Measurements from ENCODE around the gene UROC1. TPM values are rescaled to one million over a fixed set of nuclear protein-coding genes. Genes with fewer than 3 reads are reported as not detected.

Gene UROC1
- total RNA-seq, 1 donor: not detected

GRCh38 chr3:126478581-126479310 is 38.8 kb downstream of the UROC1 start:
- Histone ChIP-seq H3K27ac (ENCODE audit: low read depth, low read length) (no peak overlapping the region), H3K4me1 (ENCODE audit: insufficient read depth, low read length) (peaks cover 8% of the 10 kb centered on the region), H3K4me2 (ENCODE audit: insufficient read depth, low read length) (no peak overlapping the region), H3K36me3 (ENCODE audit: insufficient read depth, low read length) (no peaks in the 10 kb centered on the region), H3K79me2 (ENCODE audit: insufficient read depth, low read length) (peaks cover 12% of the 10 kb centered on the region), H4K20me1 (ENCODE audit: insufficient read depth, low read length) (peaks cover 11% of the 10 kb centered on the region), H3K9me3 (ENCODE audit: low read depth, low read length) (no peaks in the 10 kb centered on the region), H3K27me3 (ENCODE audit: insufficient read depth, low read length) (no peaks in the 10 kb centered on the region), H3K4me3 (ENCODE audit: insufficient read depth, low read length) (no peak overlapping the region), H2AFZ (ENCODE audit: low read length) (no peak overlapping the region)
- peak; percentile 58 for DNase-seq (ENCODE audit: insufficient read length, low spot score, missing footprints)
- TF ChIP-seq CTCF (IDR thresholded peaks at IDR 0.05; ENCODE audit: extremely low read depth, low read depth, low read length): no peak

GRCh38 chr3:126477061-126477380 is 40.6 kb downstream of the UROC1 start:
- no peaks in the 10 kb centered on the region for H3K9me3 ChIP-seq (ENCODE audit: low read depth, low read length)
- H3K27me3 ChIP-seq (ENCODE audit: insufficient read depth, low read length): no peaks in the 10 kb centered on the region
- peaks cover 25% of the 10 kb centered on the region for H3K4me1 ChIP-seq (ENCODE audit: insufficient read depth, low read length)
- DNase-seq (ENCODE audit: insufficient read length, low spot score, missing footprints): no peak
- no peak for TF ChIP-seq CTCF (IDR thresholded peaks at IDR 0.05; ENCODE audit: extremely low read depth, low read depth, low read length)
- H3K27ac ChIP-seq (ENCODE audit: low read depth, low read length): no peak overlapping the region
- peaks cover 30% of the 10 kb centered on the region for H3K79me2 ChIP-seq (ENCODE audit: insufficient read depth, low read length)
- peaks cover 28% of the 10 kb centered on the region for H4K20me1 ChIP-seq (ENCODE audit: insufficient read depth, low read length)
- no peak overlapping the region for H3K4me2 ChIP-seq (ENCODE audit: insufficient read depth, low read length)
- no peaks in the 10 kb centered on the region for H3K36me3 ChIP-seq (ENCODE audit: insufficient read depth, low read length)
- no peak overlapping the region for H3K4me3 ChIP-seq (ENCODE audit: insufficient read depth, low read length)
- peak overlapping the region; percentile 47 for H2AFZ ChIP-seq (ENCODE audit: low read length)

GRCh38 chr3:126476166-126477060 is 41.2 kb downstream of the UROC1 start:
- TF ChIP-seq CTCF (IDR thresholded peaks at IDR 0.05; ENCODE audit: extremely low read depth, low read depth, low read length): no peak
- H3K4me1 ChIP-seq (ENCODE audit: insufficient read depth, low read length): peaks cover 28% of the 10 kb centered on the region
- H3K4me3 ChIP-seq (ENCODE audit: insufficient read depth, low read length): peak overlapping the region; percentile 85
- H4K20me1 ChIP-seq (ENCODE audit: insufficient read depth, low read length): peaks cover 33% of the 10 kb centered on the region
- peaks cover 2% of the 10 kb centered on the region for H3K36me3 ChIP-seq (ENCODE audit: insufficient read depth, low read length)
- H3K79me2 ChIP-seq (ENCODE audit: insufficient read depth, low read length): peaks cover 36% of the 10 kb centered on the region
- peak overlapping the region; percentile 97 for H3K4me2 ChIP-seq (ENCODE audit: insufficient read depth, low read length)
- no peaks in the 10 kb centered on the region for H3K9me3 ChIP-seq (ENCODE audit: low read depth, low read length)
- DNase-seq (ENCODE audit: insufficient read length, low spot score, missing footprints): peak; percentile 83
- no peaks in the 10 kb centered on the region for H3K27me3 ChIP-seq (ENCODE audit: insufficient read depth, low read length)
- H2AFZ ChIP-seq (ENCODE audit: low read length): peak overlapping the region; percentile 100
- H3K27ac ChIP-seq (ENCODE audit: low read depth, low read length): peak overlapping the region; percentile 56
